Nephron (organoid): ENCODE results near the gene CUX1.

Experiments used
- H3K27ac Mint-ChIP-seq, 3 experiments: 2 replicates each; pipeline ENCODE4 v1.8.0; 2020; ENCODE audit warnings: mixed read lengths in 3 of 3, mild to moderate bottlenecking in 2 of 3, moderate library complexity in 1 of 3
- H3K27me3 Mint-ChIP-seq: 2 replicates; pipeline ENCODE4 v1.8.0; 2021; ENCODE audit warnings: low read depth, mild to moderate bottlenecking, moderate library complexity, mixed read lengths
- H3K36me3 Mint-ChIP-seq: 2 replicates; pipeline ENCODE4 v1.8.0; 2020; ENCODE audit warnings: low read depth, mixed read lengths
- H3K4me1 Mint-ChIP-seq: 2 replicates; pipeline ENCODE4 v1.8.0; 2020; ENCODE audit warnings: mixed read lengths
- H3K4me3 Mint-ChIP-seq, 3 experiments: 2 replicates each; pipeline ENCODE4 v1.8.0; 2020; ENCODE audit warnings: mild to moderate bottlenecking in 3 of 3, mixed read lengths in 3 of 3, moderate library complexity in 2 of 3
- H3K9me3 Mint-ChIP-seq: 2 replicates; pipeline ENCODE4 v1.8.0; 2020; ENCODE audit warnings: mixed read lengths
- CTCF ChIP-seq, 3 experiments: fragments of 200-600 bp; sonication (generic); IDR thresholded peaks; one replicate each; pipeline ENCODE4 v1.5.0; 2021; ENCODE audit warnings: antibody characterized with exemption in 3 of 3; ENCODE audit not compliant: unreplicated experiment in 3 of 3

Gene CUX1

DNA sequence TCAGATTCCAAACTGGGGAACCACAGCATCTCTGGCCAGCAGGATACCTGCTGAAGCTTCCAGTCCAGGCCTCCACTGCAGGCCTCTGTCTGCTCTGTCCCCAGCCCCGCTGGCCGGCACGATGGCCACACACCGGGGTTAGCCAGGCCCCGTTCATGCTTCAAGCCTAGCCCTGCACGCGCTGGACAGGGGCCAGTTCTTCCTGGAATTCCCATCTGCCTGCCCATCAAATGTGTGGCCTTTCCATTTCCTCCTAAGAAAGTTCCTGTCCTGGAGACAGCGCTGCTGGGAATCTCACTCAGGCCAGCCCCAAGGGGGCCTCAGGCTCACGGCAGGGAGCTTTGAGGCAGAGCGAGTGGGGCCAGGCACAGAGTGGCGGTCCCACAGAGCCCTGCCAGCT, 487.2 kb downstream of the CUX1 start:
- H3K4me1 Mint-ChIP-seq, result peaks cover 22% of the 10 kb centered on the region
- no peaks in the 10 kb centered on the region for H3K9me3 Mint-ChIP-seq
- no peak for TF ChIP-seq CTCF (IDR thresholded peaks at IDR 0.05; ENCODE audit: unreplicated experiment in 3 of 3)
- no peak overlapping the region for H3K27ac Mint-ChIP-seq
- H3K36me3 Mint-ChIP-seq, result peaks cover 4% of the 10 kb centered on the region
- no peaks in the 10 kb centered on the region for H3K27me3 Mint-ChIP-seq
- no peak overlapping the region for H3K4me3 Mint-ChIP-seq

- H3K36me3 Mint-ChIP-seq, result peaks cover 5% of the 10 kb centered on the region
- no peaks in the 10 kb centered on the region for H3K27me3 Mint-ChIP-seq
- H3K27ac Mint-ChIP-seq, result no peak overlapping the region
- peaks cover 22% of the 10 kb centered on the region for H3K4me1 Mint-ChIP-seq
- no peaks in the 10 kb centered on the region for H3K9me3 Mint-ChIP-seq
- TF ChIP-seq CTCF (IDR thresholded peaks at IDR 0.05; ENCODE audit: unreplicated experiment in 3 of 3), result no peak
- H3K4me3 Mint-ChIP-seq, result no peak overlapping the region
Observed at GRCh38 chr7:102305414-102306268, 488.2 kb downstream of the CUX1 start.

GRCh38 chr7:102306916-102307677, 489.7 kb downstream of the CUX1 start:
- TF ChIP-seq CTCF (IDR thresholded peaks at IDR 0.05; ENCODE audit: unreplicated experiment in 3 of 3), result no peak
- no peaks in the 10 kb centered on the region for H3K27me3 Mint-ChIP-seq
- peaks cover 15% of the 10 kb centered on the region for H3K4me1 Mint-ChIP-seq
- H3K4me3 Mint-ChIP-seq, result no peak overlapping the region
- H3K27ac Mint-ChIP-seq, result no peak overlapping the region
- no peaks in the 10 kb centered on the region for H3K9me3 Mint-ChIP-seq
- peaks cover 7% of the 10 kb centered on the region for H3K36me3 Mint-ChIP-seq

DNA sequence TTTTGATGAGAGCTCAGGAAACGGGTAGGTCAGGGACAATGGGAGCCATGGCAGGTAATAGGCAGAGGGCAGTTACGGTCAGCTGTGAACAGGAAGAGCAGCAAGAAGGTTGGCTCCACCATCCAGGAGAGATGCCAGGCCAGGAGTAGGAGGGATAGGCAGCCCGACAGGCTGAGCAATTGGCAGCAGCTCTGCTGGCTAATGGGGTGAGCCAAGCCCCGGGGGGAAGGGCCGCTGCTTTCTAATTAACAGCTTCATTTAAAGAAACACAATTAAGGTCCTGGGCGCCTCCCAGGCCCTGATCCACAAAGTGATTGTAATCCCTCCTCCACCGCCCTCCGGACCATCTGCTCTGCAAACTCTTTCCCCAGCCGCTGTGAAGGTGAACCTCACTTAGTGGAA, 493.0 kb downstream of the CUX1 start:
- H3K27me3 Mint-ChIP-seq, result no peaks in the 10 kb centered on the region
- no peak for TF ChIP-seq CTCF (IDR thresholded peaks at IDR 0.05; ENCODE audit: unreplicated experiment in 3 of 3)
- no peak overlapping the region for H3K27ac Mint-ChIP-seq
- H3K9me3 Mint-ChIP-seq, result no peaks in the 10 kb centered on the region
- H3K4me1 Mint-ChIP-seq, result no peaks in the 10 kb centered on the region
- no peak overlapping the region for H3K4me3 Mint-ChIP-seq
- H3K36me3 Mint-ChIP-seq, result peaks cover 11% of the 10 kb centered on the region

- H3K9me3 Mint-ChIP-seq, result no peaks in the 10 kb centered on the region
- H3K4me3 Mint-ChIP-seq, result no peak overlapping the region
- no peaks in the 10 kb centered on the region for H3K4me1 Mint-ChIP-seq
- H3K27ac Mint-ChIP-seq, result no peak overlapping the region
- H3K36me3 Mint-ChIP-seq, result peaks cover 15% of the 10 kb centered on the region
- TF ChIP-seq CTCF (IDR thresholded peaks at IDR 0.05; ENCODE audit: unreplicated experiment in 3 of 3), result no peak
- no peaks in the 10 kb centered on the region for H3K27me3 Mint-ChIP-seq
Observed at GRCh38 chr7:102312317-102312716, 494.9 kb downstream of the CUX1 start.
